Heart left ventricle (tissue), 16 donors: ENCODE results near the gene NUDCD3. TPM values are rescaled to one million over a fixed set of nuclear protein-coding genes. Genes with fewer than 3 reads are reported as not detected.

Experiments
- ATAC-seq, 4 donors: fragments of 200-7000 bp; cut with Tn5 transposase; one replicate each; pipeline ENCODE4 v1.9.1; 2020 to 2022; ENCODE audit warnings: moderate library complexity in 4 of 4, mild to moderate bottlenecking in 3 of 4, moderate number of reproducible peaks in 1 of 4
- DNase-seq, 5 donors: peaks; one replicate each; pipeline ENCODE4 v3.0.0-alpha.2; 2020
- H3K27ac ChIP-seq, 12 donors: fragments of 200-600 bp; sonication (generic) in 4 of 12; one replicate each; pipeline versions ENCODE4 v1.5.0 to v1.8.0; 2016 to 2022; ENCODE audit warnings: mild to moderate bottlenecking in 2 of 12
- H3K27me3 ChIP-seq, 9 donors: fragments of 200-600 bp; sonication (generic) in 2 of 9; one replicate each; pipeline versions ENCODE4 v1.5.1 to v1.8.0; 2016 to 2022; ENCODE audit warnings: mild to moderate bottlenecking in 3 of 9
- H3K36me3 ChIP-seq, 9 donors: fragments of 200-600 bp; sonication (generic) in 2 of 9; one replicate each; pipeline versions ENCODE4 v1.5.0 to v1.8.0; 2018 to 2022; ENCODE audit warnings: mild to moderate bottlenecking in 2 of 9
- H3K4me1 ChIP-seq, 12 donors: fragments of 200-600 bp; sonication (generic) in 4 of 12; one replicate each; pipeline versions ENCODE4 v1.5.0 to v1.8.0; 2016 to 2022; ENCODE audit warnings: mild to moderate bottlenecking in 3 of 12
- H3K4me3 ChIP-seq, 12 donors: fragments of 200-600 bp; sonication (generic) in 4 of 12; one replicate each; pipeline versions ENCODE4 v1.5.0 to v1.8.0; 2017 to 2022; ENCODE audit warnings: mild to moderate bottlenecking in 9 of 12, moderate library complexity in 4 of 12
- H3K9me3 ChIP-seq, 12 donors: fragments of 200-600 bp; sonication (generic) in 4 of 12; one replicate each; pipeline versions ENCODE4 v1.5.0 to v1.8.0; 2016 to 2022; ENCODE audit warnings: mild to moderate bottlenecking in 1 of 12
- POLR2A ChIP-seq, 2 donors: fragments of 450-650 bp; IDR thresholded peaks; one replicate each; pipeline ENCODE4 v1.6.1; 2017; ENCODE audit warnings: antibody characterized with exemption in 2 of 2, mild to moderate bottlenecking in 2 of 2, moderate library complexity in 2 of 2
- WGBS, 4 donors: extraction: QIAGEN DNeasy Blood & Tissue Kit in 2 of 4; methylation state at CpG; one replicate each; pipeline versions ENCODE4 v1.1.5 to v1.1.7; 2013 to 2018; 5-methylcytosine and 5-hydroxymethylcytosine counted together
- intact Hi-C, 10 donors: fragments of 100-400 bp; cut with DNase I; formaldehyde crosslinking; loops; one replicate each; pipeline versions ENCODE4 v1.11.1 to v1.14.2; 2022
- polyA plus RNA-seq, 2 donors: library from polyadenylated mRNA; stranded (reverse); fragments of 200-250 nt; gene quantifications; one replicate each; pipeline ENCODE4 v1.2.3, GENCODE V29; 2013
- total RNA-seq, 9 donors: library from RNA; depleted of rRNA in 2 of 9; stranded (reverse); fragments of >200 nt in 2 of 9; fragmentation: NEBNext Ultra II Directional in 3 of 9; extraction: Animal tissue kit (Norgen Biotek cat#: 25700) in 3 of 9; gene quantifications; one replicate each; pipeline versions ENCODE4 v1.1.0 to v1.2.4, GENCODE V29; 2016 to 2023
- TF ChIP-seq, protein P1 (sequence below), 12 donors: fragments of 200-600 bp; sonication (generic) in 4 of 12; IDR thresholded peaks; one replicate each; pipeline versions ENCODE4 v1.5.0 to v1.8.0; 2018 to 2022; ENCODE audit warnings: antibody characterized with exemption in 12 of 12, mild to moderate bottlenecking in 5 of 12
- donor health status: ischemic (EF 13 %, LVEDD 7.1; RV severe dilation, severe dysfunction).
- donor health status: healthy with polysubstance abuse.
- donor health status: DM: no; HTN: yes; CAD: no.
- donor health status: DM: no; HTN: no; CAD: no.
- donor health status: ischemic (EF 25% LVEDD 6.9; RV normal size, moderate dysfunction).
- donor health status: ischemic (EF 25% LVEDD 5.7; RV mildly dilated, moderate dysfunction).
- donor health status: healthy.
- donor health status: DM: yes; HTN: yes; CAD: no.
- donor health status: ischemic (EF 35%, LVEDD 5.7; RV mildly dilated, moderate dysfunction).
- donor health status: nonischemic (EF 11% LVEDD 7.7; RV severe dilation, severe dysfunction).
- donor health status: DM: yes; HTN: yes; CAD: no.
- donor health status: PGD.
- donor health status: ischemic (EF 29% LVEDD 5.4; RV normal size, mild dysfunction).
- donor health status: nonischemic (EF 23%, LVEDD 6.1; RV moderate dilation, normal function).

Gene NUDCD3
- total and polyA plus RNA-seq, 11 donors = 16.7 to 133 (median 91.5) TPM

DNA sequence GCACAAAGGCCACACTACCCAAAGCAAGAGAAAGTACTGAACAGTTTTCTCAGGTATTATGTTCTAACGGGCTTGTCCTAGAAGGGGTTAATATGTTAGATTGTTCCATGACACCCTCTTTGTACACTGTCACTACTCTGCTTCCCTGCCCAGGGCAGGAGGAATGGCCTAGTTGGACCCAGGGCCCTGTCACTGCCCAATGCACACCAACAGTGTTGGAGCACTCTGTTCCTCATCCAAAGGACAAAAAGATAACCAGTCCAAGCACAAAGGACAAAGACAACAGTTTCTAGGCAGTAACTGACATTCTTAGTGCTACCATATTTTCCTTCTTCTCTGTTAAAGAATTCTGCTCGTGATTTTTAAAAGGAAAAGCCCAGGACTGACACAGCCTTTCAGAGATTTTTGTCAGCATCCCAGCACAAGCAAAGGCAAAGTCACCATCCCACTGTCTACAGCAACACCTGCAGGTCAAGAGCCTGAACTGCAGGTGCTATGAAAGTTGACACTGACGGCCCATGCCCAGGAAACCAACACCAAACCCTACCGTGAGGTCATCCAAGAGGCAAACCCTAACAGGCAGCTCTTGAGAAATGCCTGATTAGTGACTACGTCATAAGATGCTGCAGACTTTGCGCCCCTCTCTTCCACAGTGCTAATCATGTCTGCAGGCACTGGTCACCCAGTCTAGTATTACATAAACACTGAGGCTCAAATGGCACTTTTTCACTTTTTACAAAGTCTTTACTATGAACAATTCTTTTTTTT lies 13.2 kb downstream of the NUDCD3 start:
- no peaks in the 10 kb centered on the region for H3K27me3 ChIP-seq
- H3K27ac ChIP-seq = peak overlapping the region in 11 of 12 donors; percentile 19 to 68 (median 39)
- peak; percentile 86 to 89 (median 88) for ATAC-seq
- intact Hi-C loops = loop anchor here (1.0 to 10.0 kb wide), 7 partner anchors 95 to 272 kb away; partner anchors contain the start of genes CAMK2B (in 1 of the 10) and YKT6 (in 1 of the 10)
- H3K4me3 ChIP-seq = no peak overlapping the region
- DNase-seq = peak in 4 of 5 donors; percentile 38 to 62 (median 41)
- H3K4me1 ChIP-seq = peaks cover 6 to 62% (median 23%) of the 10 kb centered on the region in 12 donors
- no peaks in the 10 kb centered on the region for H3K9me3 ChIP-seq
- H3K36me3 ChIP-seq = peaks cover 0 to 88% (median 75%) of the 10 kb centered on the region in 9 donors
- no peak for TF ChIP-seq POLR2A (IDR thresholded peaks at IDR 0.05)
- TF ChIP-seq, protein P1, sequence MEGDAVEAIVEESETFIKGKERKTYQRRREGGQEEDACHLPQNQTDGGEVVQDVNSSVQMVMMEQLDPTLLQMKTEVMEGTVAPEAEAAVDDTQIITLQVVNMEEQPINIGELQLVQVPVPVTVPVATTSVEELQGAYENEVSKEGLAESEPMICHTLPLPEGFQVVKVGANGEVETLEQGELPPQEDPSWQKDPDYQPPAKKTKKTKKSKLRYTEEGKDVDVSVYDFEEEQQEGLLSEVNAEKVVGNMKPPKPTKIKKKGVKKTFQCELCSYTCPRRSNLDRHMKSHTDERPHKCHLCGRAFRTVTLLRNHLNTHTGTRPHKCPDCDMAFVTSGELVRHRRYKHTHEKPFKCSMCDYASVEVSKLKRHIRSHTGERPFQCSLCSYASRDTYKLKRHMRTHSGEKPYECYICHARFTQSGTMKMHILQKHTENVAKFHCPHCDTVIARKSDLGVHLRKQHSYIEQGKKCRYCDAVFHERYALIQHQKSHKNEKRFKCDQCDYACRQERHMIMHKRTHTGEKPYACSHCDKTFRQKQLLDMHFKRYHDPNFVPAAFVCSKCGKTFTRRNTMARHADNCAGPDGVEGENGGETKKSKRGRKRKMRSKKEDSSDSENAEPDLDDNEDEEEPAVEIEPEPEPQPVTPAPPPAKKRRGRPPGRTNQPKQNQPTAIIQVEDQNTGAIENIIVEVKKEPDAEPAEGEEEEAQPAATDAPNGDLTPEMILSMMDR (IDR thresholded peaks at IDR 0.05) = peak; percentile 77 to 94 (median 89)
- whole genome bisulfite sequencing, 4 donors = 25 to 33% (median 29%) methylated on average over 6 of the region's 6 CpGs

DNA sequence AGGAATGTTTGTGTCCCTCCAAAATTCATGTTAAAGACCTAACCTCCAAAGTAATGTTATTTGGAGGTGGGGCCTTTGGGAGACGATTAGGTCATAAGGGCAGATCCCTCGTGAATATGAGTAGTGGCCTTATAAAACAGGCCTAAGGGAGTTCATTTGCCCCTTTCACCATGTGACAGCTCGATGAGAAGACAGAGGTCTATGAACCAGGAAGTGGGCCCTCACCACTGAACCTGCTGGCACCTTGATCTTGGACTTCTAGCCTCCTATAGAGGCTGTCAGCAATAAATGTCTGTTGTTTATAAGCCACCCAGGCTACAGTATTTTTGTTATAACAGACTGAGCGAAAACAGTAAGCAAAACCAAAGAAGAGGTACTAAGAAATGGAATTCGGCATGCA lies 14.1 kb downstream of the NUDCD3 start:
- TF ChIP-seq POLR2A (IDR thresholded peaks at IDR 0.05) = no peak
- TF ChIP-seq, protein P1 (IDR thresholded peaks at IDR 0.05) = no peak
- no peak overlapping the region for H3K4me3 ChIP-seq
- H3K27me3 ChIP-seq = no peaks in the 10 kb centered on the region
- 75 to 91% (median 79%) methylated on average over 5 of the region's 5 CpGs for WGBS, 4 donors
- DNase-seq (no peak), ATAC-seq (no peak)
- peaks cover 6 to 62% (median 26%) of the 10 kb centered on the region in 12 donors for H3K4me1 ChIP-seq
- H3K27ac ChIP-seq = peak overlapping the region in 8 of 12 donors; percentile 30 to 68 (median 45)
- H3K9me3 ChIP-seq = no peaks in the 10 kb centered on the region
- intact Hi-C loops = loop anchor here in 9 of 10 donors (2.0 to 10.0 kb wide), 6 partner anchors 94 to 272 kb away; partner anchors contain the start of genes CAMK2B (in 1 of the 9) and YKT6 (in 1 of the 9)
- H3K36me3 ChIP-seq = peaks cover 0 to 86% (median 65%) of the 10 kb centered on the region in 9 donors

DNA sequence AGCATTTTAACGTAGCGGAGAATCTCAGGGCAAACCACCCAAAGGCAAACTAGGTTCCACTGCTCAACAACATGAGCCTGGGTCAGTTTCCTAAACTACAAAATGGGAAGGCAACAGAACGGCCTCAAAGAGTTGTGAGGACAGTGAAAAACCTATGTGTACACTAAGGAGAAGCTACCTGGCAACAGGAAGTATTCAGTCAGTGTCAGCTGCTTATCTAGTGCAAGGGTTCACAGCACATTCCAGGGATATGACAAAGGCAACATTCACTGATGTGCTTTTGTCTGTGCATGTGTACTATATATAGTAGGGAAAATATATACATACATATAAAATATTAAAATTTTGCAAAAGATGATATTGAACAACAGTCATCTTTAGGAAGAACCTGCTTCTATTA lies 17.2 kb downstream of the NUDCD3 start:
- Histone ChIP-seq H3K27ac (peak overlapping the region in 2 of 12 donors; percentile 27 to 37), H3K4me1 (peaks cover 6 to 75% (median 41%) of the 10 kb centered on the region in 12 donors), H3K36me3 (peaks cover 0 to 74% (median 39%) of the 10 kb centered on the region in 9 donors), H3K4me3 (no peak overlapping the region), H3K9me3 (no peaks in the 10 kb centered on the region), H3K27me3 (no peaks in the 10 kb centered on the region)
- intact Hi-C loops = loop anchor here in 3 of 10 donors (5.0 to 10.0 kb wide), 3 partner anchors 148 to 268 kb away; partner anchors contain the start of genes CAMK2B (in 1 of the 3) and YKT6 (in 1 of the 3)
- TF ChIP-seq, protein P1 (IDR thresholded peaks at IDR 0.05) = no peak
- TF ChIP-seq POLR2A (IDR thresholded peaks at IDR 0.05) = no peak
- ATAC-seq (peak in 1 of 4 donors; percentile 45), DNase-seq (no peak)
- 67 to 75% (median 70%) methylated on average over 3 of the region's 3 CpGs for WGBS, 4 donors

DNA sequence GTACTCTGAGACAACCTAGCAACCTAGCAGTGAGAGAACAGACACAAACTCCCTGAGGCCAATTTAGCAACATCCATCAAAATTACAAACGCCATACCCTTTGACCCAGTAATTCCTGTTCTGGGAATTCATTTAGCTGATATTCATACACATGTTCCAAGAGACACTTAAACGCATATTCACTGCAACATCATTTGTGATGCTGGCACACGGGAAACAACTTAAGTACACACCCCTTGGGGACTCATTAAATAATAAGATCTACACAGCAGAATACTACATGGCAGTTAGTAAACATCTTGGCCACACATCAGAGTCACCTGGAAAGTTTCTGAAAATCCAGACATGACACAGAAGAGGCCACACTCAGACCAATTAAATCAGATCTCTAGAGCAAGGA lies 17.6 kb downstream of the NUDCD3 start:
- DNase-seq (no peak), ATAC-seq (no peak)
- Histone ChIP-seq H3K27ac (peak overlapping the region in 2 of 12 donors; percentile 27 to 37), H3K9me3 (no peaks in the 10 kb centered on the region), H3K4me1 (peaks cover 6 to 72% (median 41%) of the 10 kb centered on the region in 12 donors), H3K4me3 (no peak overlapping the region), H3K36me3 (peaks cover 0 to 74% (median 39%) of the 10 kb centered on the region in 9 donors), H3K27me3 (no peaks in the 10 kb centered on the region)
- WGBS, 4 donors = 14 to 40% (median 16%) methylated on average over 3 of the region's 3 CpGs
- no peak for TF ChIP-seq POLR2A (IDR thresholded peaks at IDR 0.05)
- TF ChIP-seq, protein P1 (IDR thresholded peaks at IDR 0.05) = no peak
- intact Hi-C loops = loop anchor here in 3 of 10 donors (5.0 to 10.0 kb wide), 3 partner anchors 148 to 268 kb away; partner anchors contain the start of genes CAMK2B (in 1 of the 3) and YKT6 (in 1 of the 3)
